Brain microvascular endothelial cell (primary cell): Measurements from ENCODE around the gene SFMBT2.

ENCODE experiments used
- DNase-seq: peaks from one replicate; pipeline ENCODE4 v3.0.0-alpha.2; 2020
- H3K27ac ChIP-seq: fragments of 250-450 bp; sonication (Bioruptor Pico); 2 replicates; pipeline ENCODE4 v1.5.1; 2020; ENCODE audit warnings: mild to moderate bottlenecking, moderate library complexity
- H3K27me3 ChIP-seq: fragments of 250-450 bp; sonication (Bioruptor Pico); replicated peaks from 2 replicates; pipeline ENCODE4 v1.5.1; 2020; ENCODE audit warnings: mild to moderate bottlenecking
- H3K36me3 ChIP-seq: fragments of 250-450 bp; sonication (Bioruptor Pico); replicated peaks from 2 replicates; pipeline ENCODE4 v1.5.1; 2020; ENCODE audit warnings: mild to moderate bottlenecking
- H3K4me3 ChIP-seq: 2 replicates; pipeline ENCODE4 v1.5.1; 2011; ENCODE audit warnings: low read depth, mild to moderate bottlenecking, control low read depth, low read length, moderate library complexity
- CTCF ChIP-seq: IDR thresholded peaks from 2 replicates; pipeline ENCODE4 v1.5.1; 2011; ENCODE audit warnings: low read depth, mild to moderate bottlenecking, moderate library complexity, low read length, control low read depth, inconsistent platforms; ENCODE audit errors: missing control alignments
- in situ Hi-C: cut with HindIII; loops from 2 replicates; pipeline ENCODE4 v1.10.0; 2017; ENCODE audit warnings: low sequenced_read_pairs, low pct_ligation_motif_present

SFMBT2 gene

GRCh38 chr10:7205656-7206055, 205.2 kb downstream of the SFMBT2 start:
- Histone ChIP-seq H3K36me3 (no peaks in the 10 kb centered on the region), H3K27me3 (no peaks in the 10 kb centered on the region), H3K4me3 (no peak overlapping the region), H3K27ac (no peak overlapping the region)
- in situ Hi-C loops: no loop called here
- TF ChIP-seq CTCF: no peak
- no peak for DNase-seq

GRCh38 chr10:7202793-7203355, 208.0 kb downstream of the SFMBT2 start:
- no peaks in the 10 kb centered on the region for H3K27me3 ChIP-seq
- H3K27ac ChIP-seq: no peak overlapping the region
- DNase-seq: no peak
- in situ Hi-C loops: no loop called here
- TF ChIP-seq CTCF: no peak
- no peaks in the 10 kb centered on the region for H3K36me3 ChIP-seq
- no peak overlapping the region for H3K4me3 ChIP-seq

GRCh38 chr10:7199152-7199760, 211.6 kb downstream of the SFMBT2 start:
- TF ChIP-seq CTCF: no peak
- DNase-seq: no peak
- Histone ChIP-seq H3K27me3 (no peaks in the 10 kb centered on the region), H3K4me3 (no peak overlapping the region), H3K36me3 (no peaks in the 10 kb centered on the region), H3K27ac (no peak overlapping the region)
- in situ Hi-C loops: no loop called here

GRCh38 chr10:7196284-7196683, 214.6 kb downstream of the SFMBT2 start:
- TF ChIP-seq CTCF: no peak
- in situ Hi-C loops: no loop called here
- Histone ChIP-seq H3K27me3 (no peaks in the 10 kb centered on the region), H3K4me3 (no peak overlapping the region), H3K27ac (no peak overlapping the region), H3K36me3 (no peaks in the 10 kb centered on the region)
- no peak for DNase-seq

- no peak for DNase-seq
- TF ChIP-seq CTCF: no peak
- Histone ChIP-seq H3K4me3 (no peak overlapping the region), H3K27me3 (no peaks in the 10 kb centered on the region), H3K27ac (no peak overlapping the region), H3K36me3 (no peaks in the 10 kb centered on the region)
- in situ Hi-C loops: no loop called here
Observed at GRCh38 chr10:7195118-7195517, 215.7 kb downstream of the SFMBT2 start.

- no peak for TF ChIP-seq CTCF
- Histone ChIP-seq H3K27ac (no peak overlapping the region), H3K27me3 (no peaks in the 10 kb centered on the region), H3K36me3 (no peaks in the 10 kb centered on the region), H3K4me3 (no peak overlapping the region)
- no peak for DNase-seq
- in situ Hi-C loops: no loop called here
Observed at GRCh38 chr10:7194571-7194970, 216.3 kb downstream of the SFMBT2 start.
